NAMALWA (cell line): ENCODE data around the gene PRKAR2A.
A peak's percentile ranks its signal among the peaks of the same experiment; 100 is the strongest.
"Not testable (repeated sequence)": the region's sequence is repeated elsewhere in the genome, so short reads cannot be mapped to it uniquely, and the experiment has no call there.

Experiments used
- DNase-seq: peaks from one replicate; pipeline ENCODE4 v3.0.0-alpha.2; 2015; ENCODE audit warnings: low spot score

PRKAR2A gene

DNA sequence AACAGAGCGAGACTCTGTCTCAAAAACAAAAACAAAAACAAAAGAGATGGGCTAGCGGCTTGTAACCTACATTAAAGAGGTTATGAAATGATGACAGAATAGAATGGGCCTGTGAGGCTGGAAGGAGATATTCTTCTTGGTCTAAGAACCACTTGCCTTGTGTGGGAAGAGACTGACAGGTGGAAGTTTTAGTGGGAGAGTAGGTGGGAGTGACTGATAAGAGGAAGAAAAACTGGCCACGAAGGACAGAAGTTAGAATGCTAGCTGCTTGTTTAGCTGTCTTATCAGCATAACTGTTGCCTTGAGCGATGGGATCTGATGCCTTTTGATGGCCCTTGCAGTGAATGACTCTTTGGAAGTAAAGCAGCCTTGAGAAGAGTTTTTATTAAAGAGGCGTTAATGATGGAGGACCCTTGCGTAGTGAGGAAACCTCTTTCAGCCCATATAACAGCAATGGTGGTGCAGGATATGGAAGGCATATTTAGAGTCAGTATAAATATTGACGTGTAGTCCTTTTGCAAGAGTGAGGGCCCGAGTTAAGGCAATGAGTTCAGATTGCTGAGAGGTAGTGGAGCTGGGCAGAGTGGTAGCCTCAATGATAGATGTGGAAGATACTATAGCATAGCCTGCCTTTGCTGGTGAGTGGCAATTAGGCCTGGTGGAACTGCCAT, 122.4 kb downstream of the PRKAR2A start:
- not testable (repeated sequence) for DNase-seq

DNA sequence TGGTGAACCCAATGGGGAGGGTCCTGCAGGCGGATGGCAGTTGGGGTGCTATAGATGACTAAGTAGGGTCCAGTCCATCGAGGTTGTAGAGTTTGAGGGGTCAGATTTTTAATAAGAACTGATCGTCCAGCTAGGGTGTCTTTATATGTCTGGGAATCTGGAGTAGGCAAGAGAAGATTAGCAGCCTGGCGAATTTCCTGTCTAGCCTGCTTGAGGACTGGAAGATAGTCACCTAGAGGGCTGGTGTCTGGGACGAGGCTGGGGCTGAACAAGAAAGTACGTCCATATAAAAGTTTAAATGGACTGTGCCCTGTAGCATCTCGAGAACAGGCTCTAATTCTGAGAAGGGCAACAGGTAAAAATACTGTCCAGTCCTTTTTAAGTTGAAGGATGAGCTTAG, 123.9 kb downstream of the PRKAR2A start:
- DNase-seq: no peak

DNA sequence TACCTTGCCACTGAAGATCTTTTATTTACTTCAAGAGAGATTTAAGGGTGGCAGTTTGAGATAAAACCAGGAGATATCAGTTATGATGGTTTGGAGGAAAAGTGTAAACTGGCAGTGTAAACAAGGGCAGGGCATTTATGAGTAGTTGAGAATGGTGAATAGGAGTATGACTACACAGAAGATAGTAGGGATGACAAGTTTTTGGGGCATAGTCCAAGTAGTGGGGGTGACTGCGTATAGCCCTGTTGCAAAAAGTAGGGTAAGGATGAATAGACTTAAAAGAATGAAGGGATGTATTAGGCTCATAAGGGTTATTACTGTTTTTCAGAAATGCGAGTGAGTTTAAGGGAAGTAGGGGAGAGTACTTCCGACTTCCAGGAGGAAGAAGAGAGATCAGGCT, 124.4 kb downstream of the PRKAR2A start:
- DNase-seq: not testable (repeated sequence)

GRCh38 chr3:48716982-48717746, 130.5 kb downstream of the PRKAR2A start, which contains the start of gene IP6K2:
Gene IP6K2 (minus strand): TSS chr3:48717221. CDS start chr3:48695291, 21,930 bp downstream.
- DNase-seq: peak; percentile 94

GRCh38 chr3:48716508-48716981, 131.1 kb downstream of the PRKAR2A start:
- DNase-seq: peak; percentile 18

GRCh38 chr3:48715174-48715800, 132.4 kb downstream of the PRKAR2A start:
- no peak for DNase-seq

DNA sequence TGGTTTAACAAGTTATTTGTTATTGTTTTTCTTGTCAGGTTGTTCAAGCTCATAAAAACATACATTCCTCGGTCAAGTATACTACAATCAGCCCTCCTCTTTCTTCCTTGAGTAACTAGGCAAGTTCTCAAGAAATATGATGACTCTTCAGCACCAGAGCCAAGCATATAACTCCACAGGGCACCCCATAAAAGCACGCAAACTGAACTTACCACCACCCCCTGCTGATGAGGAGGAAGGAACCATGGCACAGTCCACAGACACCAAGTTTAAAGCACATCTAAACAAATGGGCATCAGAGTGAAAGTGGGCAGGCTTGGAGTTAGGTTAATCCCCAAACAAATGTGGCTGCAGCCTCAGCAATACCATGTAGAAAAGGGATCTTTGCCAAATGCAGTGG, 135.9 kb downstream of the PRKAR2A start:
- no peak for DNase-seq

- DNase-seq: no peak
Measured at GRCh38 chr3:48709051-48709461, 138.6 kb downstream of the PRKAR2A start.

GRCh38 chr3:48708481-48708889, 139.2 kb downstream of the PRKAR2A start:
- DNase-seq: no peak

DNA sequence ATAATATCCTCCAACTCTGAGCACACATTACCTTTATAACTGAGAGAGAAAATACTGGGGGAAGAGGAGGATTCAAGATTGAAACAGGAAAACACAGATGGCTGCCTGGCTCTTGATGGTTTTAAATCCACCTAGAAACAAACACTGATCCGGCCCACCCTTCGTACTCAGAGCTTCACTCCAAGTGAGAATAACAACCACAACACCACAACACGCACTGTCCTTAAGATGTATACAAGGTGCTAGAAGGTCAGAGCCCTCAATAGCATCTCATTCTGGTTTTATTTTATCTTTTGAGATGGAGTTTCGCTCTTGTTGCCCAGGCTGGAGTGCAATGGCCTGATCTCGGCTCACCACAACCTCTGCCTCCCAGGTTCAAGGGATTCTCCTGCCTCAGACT, 140.5 kb downstream of the PRKAR2A start:
- DNase-seq: no peak

GRCh38 chr3:48702320-48702920, 145.3 kb downstream of the PRKAR2A start:
- no peak for DNase-seq

DNA sequence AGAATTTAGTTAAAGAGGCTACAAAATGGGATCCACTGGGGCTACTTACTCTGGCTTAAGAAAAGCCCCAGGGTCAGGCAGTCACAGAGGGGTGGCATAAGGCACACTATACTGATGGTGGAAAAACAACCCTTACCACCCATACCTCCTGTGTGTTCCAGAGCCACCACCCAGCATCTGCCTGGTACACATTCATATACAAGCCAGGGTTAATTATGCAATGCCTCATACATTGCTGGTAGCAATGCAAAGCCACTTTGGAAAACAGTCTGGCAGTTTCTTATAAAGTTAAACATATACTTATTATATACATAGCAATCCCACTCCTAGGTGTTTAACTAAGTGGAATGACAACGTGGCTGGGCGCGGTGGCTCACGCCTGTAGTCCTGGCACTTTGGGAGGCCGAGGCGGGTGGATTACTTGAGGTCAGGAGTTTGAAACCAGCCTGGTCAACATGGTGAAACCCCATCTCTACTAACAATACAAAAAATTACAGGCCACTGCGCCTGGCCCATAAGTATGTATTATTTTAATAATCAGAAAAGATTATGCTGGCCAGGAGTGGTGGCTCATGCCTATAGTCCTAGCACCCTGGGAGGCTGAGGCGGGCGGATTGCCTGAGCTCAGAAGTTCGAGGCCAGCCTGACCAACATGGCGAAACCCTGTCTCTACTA, 146.8 kb downstream of the PRKAR2A start:
- no peak for DNase-seq

- DNase-seq: no peak
Measured at GRCh38 chr3:48698891-48699290, 148.8 kb downstream of the PRKAR2A start.

GRCh38 chr3:48697952-48698351, 149.7 kb downstream of the PRKAR2A start:
- DNase-seq: no peak

- no peak for DNase-seq
Measured at GRCh38 chr3:48696601-48697000, 151.1 kb downstream of the PRKAR2A start.
